ENCODE results near the gene ABCC8. TPM values are rescaled to one million over a fixed set of nuclear protein-coding genes. Genes with fewer than 3 reads are reported as not detected.

ABCC8 gene
- total RNA-seq, 1 experiment from 2014 or later: not detected

DNA sequence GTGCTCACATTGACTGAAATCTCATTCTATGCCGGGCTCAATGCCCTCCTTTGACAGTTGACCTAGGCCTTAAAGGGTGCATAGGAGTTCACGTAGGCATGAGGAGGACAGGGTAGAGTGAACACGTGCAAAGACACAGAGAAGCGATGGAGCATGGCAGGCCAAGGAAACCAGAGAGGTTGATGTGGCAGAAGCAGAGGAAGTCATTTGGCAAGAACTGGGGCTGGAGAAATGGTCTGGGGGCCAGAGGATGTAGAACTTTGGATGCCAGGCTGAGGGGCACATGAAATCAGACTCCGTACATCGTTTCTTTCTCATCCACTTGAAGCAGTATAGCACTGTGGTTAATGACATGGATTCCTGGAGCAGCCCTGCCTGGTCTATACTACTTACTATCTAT, 13.6 kb upstream of the ABCC8 start:
- DNase-seq (ENCODE audit: low spot score): no peak
- TF ChIP-seq EZH2 (IDR thresholded peaks at IDR 0.05; ENCODE audit: borderline replicate concordance, low read depth, low read length, poor library complexity, severe bottlenecking): no peak
- TF ChIP-seq, protein P1, sequence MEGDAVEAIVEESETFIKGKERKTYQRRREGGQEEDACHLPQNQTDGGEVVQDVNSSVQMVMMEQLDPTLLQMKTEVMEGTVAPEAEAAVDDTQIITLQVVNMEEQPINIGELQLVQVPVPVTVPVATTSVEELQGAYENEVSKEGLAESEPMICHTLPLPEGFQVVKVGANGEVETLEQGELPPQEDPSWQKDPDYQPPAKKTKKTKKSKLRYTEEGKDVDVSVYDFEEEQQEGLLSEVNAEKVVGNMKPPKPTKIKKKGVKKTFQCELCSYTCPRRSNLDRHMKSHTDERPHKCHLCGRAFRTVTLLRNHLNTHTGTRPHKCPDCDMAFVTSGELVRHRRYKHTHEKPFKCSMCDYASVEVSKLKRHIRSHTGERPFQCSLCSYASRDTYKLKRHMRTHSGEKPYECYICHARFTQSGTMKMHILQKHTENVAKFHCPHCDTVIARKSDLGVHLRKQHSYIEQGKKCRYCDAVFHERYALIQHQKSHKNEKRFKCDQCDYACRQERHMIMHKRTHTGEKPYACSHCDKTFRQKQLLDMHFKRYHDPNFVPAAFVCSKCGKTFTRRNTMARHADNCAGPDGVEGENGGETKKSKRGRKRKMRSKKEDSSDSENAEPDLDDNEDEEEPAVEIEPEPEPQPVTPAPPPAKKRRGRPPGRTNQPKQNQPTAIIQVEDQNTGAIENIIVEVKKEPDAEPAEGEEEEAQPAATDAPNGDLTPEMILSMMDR (conservative IDR thresholded peaks at IDR 0.05; ENCODE audit: low read depth, low read length): no peak
- BruUV-seq (replicated peaks): no TSS peak
- Histone ChIP-seq H3K9me3 (ENCODE audit: low read depth, low read length, poor library complexity, severe bottlenecking) (no peaks in the 10 kb centered on the region), H3K4me3 (ENCODE audit: low read depth, low read length, poor library complexity, severe bottlenecking) (no peak overlapping the region), H3K27ac (ENCODE audit: low read depth, low read length, poor library complexity, severe bottlenecking) (no peak overlapping the region), H3K36me3 (ENCODE audit: insufficient read depth, low read length, poor library complexity, severe bottlenecking) (no peaks in the 10 kb centered on the region), H3K4me1 (ENCODE audit: insufficient read depth, low read length, poor library complexity, severe bottlenecking) (no peaks in the 10 kb centered on the region), H3K27me3 (replicated peaks; ENCODE audit: insufficient read depth, low read depth, low read length, poor library complexity) (no peaks in the 10 kb centered on the region)
- intact Hi-C loops (cut with micrococcal nuclease; ENCODE audit: unreplicated experiment): no loop called here
- POLR2A ChIA-PET (ENCODE audit: low non-redundant PET): no interaction called here
- CTCF ChIA-PET: no interaction called here

- no peaks in the 10 kb centered on the region for H3K36me3 ChIP-seq (ENCODE audit: insufficient read depth, low read length, poor library complexity, severe bottlenecking)
- no peak for TF ChIP-seq EZH2 (IDR thresholded peaks at IDR 0.05; ENCODE audit: borderline replicate concordance, low read depth, low read length, poor library complexity, severe bottlenecking)
- TF ChIP-seq, protein P1 (conservative IDR thresholded peaks at IDR 0.05; ENCODE audit: low read depth, low read length): no peak
- H3K27ac ChIP-seq (ENCODE audit: low read depth, low read length, poor library complexity, severe bottlenecking): no peak overlapping the region
- no peak for DNase-seq (ENCODE audit: low spot score)
- no peaks in the 10 kb centered on the region for H3K9me3 ChIP-seq (ENCODE audit: low read depth, low read length, poor library complexity, severe bottlenecking)
- H3K4me1 ChIP-seq (ENCODE audit: insufficient read depth, low read length, poor library complexity, severe bottlenecking): no peaks in the 10 kb centered on the region
- POLR2A ChIA-PET (ENCODE audit: low non-redundant PET): no interaction called here
- no TSS peak for BruUV-seq (replicated peaks)
- no peaks in the 10 kb centered on the region for H3K27me3 ChIP-seq (replicated peaks; ENCODE audit: insufficient read depth, low read depth, low read length, poor library complexity)
- intact Hi-C loops (cut with micrococcal nuclease; ENCODE audit: unreplicated experiment): no loop called here
- no peak overlapping the region for H3K4me3 ChIP-seq (ENCODE audit: low read depth, low read length, poor library complexity, severe bottlenecking)
- CTCF ChIA-PET: no interaction called here
These were observed 13.1 kb upstream of the ABCC8 start for GRCh38 chr11:17489751-17490150.

DNA sequence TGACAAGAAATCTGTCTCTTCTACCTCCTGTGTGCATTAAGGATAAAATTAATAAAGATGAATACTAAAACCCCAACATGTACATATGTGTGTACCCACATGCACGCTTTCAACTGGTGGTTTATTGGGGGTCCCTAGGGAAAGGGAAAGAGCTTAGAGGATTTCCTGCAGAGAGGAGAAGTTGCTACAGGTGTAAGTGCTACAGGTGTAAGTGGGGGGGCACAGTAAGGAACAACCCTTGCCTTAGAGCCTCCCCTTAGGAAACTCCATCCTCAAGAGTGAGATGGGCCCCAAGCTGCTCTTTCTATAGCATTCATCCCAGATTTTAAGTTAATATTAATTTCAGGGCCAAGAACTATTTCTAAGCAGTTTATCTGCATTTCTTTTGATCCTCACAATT, 11.9 kb upstream of the ABCC8 start:
- Histone ChIP-seq H3K4me3 (ENCODE audit: low read depth, low read length, poor library complexity, severe bottlenecking) (no peak overlapping the region), H3K27me3 (replicated peaks; ENCODE audit: insufficient read depth, low read depth, low read length, poor library complexity) (no peaks in the 10 kb centered on the region), H3K4me1 (ENCODE audit: insufficient read depth, low read length, poor library complexity, severe bottlenecking) (no peaks in the 10 kb centered on the region), H3K9me3 (ENCODE audit: low read depth, low read length, poor library complexity, severe bottlenecking) (no peaks in the 10 kb centered on the region), H3K36me3 (ENCODE audit: insufficient read depth, low read length, poor library complexity, severe bottlenecking) (no peaks in the 10 kb centered on the region), H3K27ac (ENCODE audit: low read depth, low read length, poor library complexity, severe bottlenecking) (no peak overlapping the region)
- BruUV-seq (replicated peaks): no TSS peak
- POLR2A ChIA-PET (ENCODE audit: low non-redundant PET): no interaction called here
- DNase-seq (ENCODE audit: low spot score): no peak
- intact Hi-C loops (cut with micrococcal nuclease; ENCODE audit: unreplicated experiment): no loop called here
- TF ChIP-seq, protein P1 (conservative IDR thresholded peaks at IDR 0.05; ENCODE audit: low read depth, low read length): no peak
- TF ChIP-seq EZH2 (IDR thresholded peaks at IDR 0.05; ENCODE audit: borderline replicate concordance, low read depth, low read length, poor library complexity, severe bottlenecking): no peak
- CTCF ChIA-PET: no interaction called here
